ENCODE results near the gene ASPHD1.
"Not testable (repeated sequence)": the region's sequence is repeated elsewhere in the genome, so short reads cannot be mapped to it uniquely, and the experiment has no call there.

Gene ASPHD1

DNA sequence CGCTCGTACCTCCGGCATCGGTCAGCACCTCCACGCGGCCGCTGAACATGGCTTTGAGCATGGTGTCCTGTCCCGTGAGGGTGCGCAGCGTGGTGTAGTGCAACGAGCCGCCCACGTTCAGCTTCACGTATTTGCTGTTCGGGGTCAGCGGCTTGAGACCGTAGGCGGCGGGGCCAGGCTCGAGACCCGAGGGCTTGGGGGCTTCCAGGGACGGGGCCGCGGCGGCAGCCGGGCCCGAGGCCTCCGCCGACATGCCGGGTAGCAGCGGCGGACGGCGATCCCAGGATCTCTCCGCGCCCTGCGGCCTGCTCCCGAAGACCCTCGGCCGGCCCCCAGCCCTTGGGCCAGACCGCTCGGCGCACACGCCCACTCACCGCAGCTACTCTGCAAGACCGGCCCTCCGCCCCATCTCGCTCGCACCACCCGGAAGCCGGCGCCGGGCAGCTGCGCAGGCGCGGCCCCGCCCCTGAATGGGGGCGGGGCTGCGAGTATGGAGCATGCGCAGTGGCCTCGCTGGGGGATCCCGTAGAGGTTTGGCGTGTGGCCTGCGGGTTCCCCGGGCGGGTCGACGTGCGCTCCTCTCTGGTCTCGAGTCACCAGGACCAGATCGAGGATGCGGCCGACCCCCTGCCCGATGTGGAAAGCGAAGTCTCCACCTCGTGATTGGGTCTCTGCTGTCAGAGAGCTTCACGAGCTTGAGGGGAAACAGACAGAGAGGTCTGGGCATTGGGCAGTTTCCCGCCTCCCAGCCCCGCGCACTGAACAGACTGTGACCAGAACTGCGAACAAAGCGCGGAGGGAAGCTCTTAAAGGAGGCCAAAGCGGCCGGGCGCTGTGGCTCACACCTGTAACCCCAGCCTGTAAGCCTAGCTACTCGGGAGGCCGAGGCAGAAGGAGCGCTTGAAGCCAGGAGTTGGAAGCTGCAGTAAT, 25.8 kb downstream of the ASPHD1 start, which contains the start of gene KCTD13:
KCTD13 (minus strand) TSS at position 446 of the 930 bp plus-strand sequence; CDS start at position 253, 193 bp downstream.
- H3K4me1 ChIP-seq (ENCODE audit: control insufficient read depth in 1 of 2, insufficient read depth in 2 of 2, low read length in 2 of 2): peaks cover 6 to 16% of the 10 kb centered on the region in 2 donors

DNA sequence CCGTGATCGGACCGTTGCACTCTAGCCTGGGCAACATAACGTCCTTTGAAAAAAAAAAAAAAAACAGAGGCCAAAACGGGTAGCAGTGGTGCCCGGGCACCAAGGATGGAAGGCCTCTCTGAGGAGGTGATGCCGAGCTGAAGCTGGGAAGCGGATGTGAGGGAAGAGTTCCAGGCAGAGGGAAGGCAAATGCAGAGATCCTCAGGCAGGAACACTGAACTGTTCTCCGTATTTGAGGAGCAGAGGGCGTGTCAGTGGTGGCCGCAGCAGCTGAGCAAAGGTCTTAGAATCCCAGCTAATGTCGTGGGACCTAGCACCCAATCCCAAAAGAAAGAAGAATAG, 26.4 kb downstream of the ASPHD1 start:
- H3K4me1 ChIP-seq (ENCODE audit: control insufficient read depth in 1 of 2, insufficient read depth in 2 of 2, low read length in 2 of 2): peaks cover 6 to 16% of the 10 kb centered on the region in 2 donors
- no peaks in the 10 kb centered on the region for H3K9me3 ChIP-seq (ENCODE audit: control insufficient read depth in 1 of 2, low read length in 2 of 2)
- peak overlapping the region; percentile 77 to 93 for H3K4me3 ChIP-seq (ENCODE audit: low read depth in 1 of 2, low read length in 2 of 2)
- H3K27ac ChIP-seq (ENCODE audit: low read length): peak overlapping the region; percentile 83
- no peaks in the 10 kb centered on the region for H3K27me3 ChIP-seq (ENCODE audit: low read depth, low read length)
- peaks cover 9 to 12% of the 10 kb centered on the region in 2 donors for H3K36me3 ChIP-seq (ENCODE audit: control insufficient read depth in 1 of 2, insufficient read depth in 2 of 2, low read length in 2 of 2)

More for the DNA sequence above, 25.8 kb downstream of the ASPHD1 start, which contains the start of gene KCTD13:
- H3K27me3 ChIP-seq (ENCODE audit: low read depth, low read length): no peaks in the 10 kb centered on the region
- peak within 1 kb of the TSS; percentile 83 for H3K27ac ChIP-seq (ENCODE audit: low read length)
- H3K4me3 ChIP-seq (ENCODE audit: low read depth in 1 of 2, low read length in 2 of 2): peak within 1 kb of the TSS; percentile 77 to 93
- H3K9me3 ChIP-seq (ENCODE audit: control insufficient read depth in 1 of 2, low read length in 2 of 2): no peaks in the 10 kb centered on the region
- peaks cover 12 to 18% of the 10 kb centered on the region in 2 donors for H3K36me3 ChIP-seq (ENCODE audit: control insufficient read depth in 1 of 2, insufficient read depth in 2 of 2, low read length in 2 of 2)

DNA sequence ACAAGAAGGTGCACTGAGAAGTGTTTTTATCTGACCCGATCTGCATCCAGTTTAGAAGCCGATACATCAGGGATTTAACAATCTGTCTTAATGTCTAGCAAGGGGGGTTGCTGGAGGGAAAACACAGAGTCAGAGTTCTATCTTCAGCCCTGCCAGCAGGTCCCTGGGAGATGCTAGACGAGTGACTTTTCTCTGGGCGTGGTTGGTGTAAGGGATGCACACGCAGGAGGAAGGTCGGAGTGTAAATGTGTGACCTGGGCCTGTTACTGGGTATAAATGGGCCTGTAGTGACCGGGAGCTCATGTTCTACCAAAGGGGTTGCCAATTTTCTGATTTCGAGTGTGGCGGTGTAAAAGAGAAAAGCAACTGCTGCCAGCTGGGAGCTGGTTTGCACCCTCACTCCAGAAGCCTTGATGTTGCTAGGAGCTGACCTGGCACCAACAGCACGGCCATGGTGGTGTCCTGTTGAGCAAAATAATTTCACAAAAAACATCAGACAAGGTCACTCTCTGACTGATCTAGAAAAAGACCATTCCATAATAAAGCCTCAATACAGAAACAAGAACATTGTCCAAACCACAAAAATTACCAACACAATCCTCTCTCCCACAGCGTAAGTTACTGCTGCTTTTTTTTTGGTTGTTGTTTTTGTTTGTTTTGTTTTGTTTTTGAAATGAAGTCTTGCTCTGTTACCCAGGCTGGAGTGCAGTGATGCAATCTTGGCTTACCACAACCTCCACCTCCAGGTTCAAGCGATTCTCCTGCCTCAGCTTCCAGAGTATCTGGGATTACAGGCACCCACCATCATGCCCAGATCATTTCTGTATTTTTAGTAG, 27.0 kb downstream of the ASPHD1 start:
- H3K4me1 ChIP-seq (ENCODE audit: control insufficient read depth in 1 of 2, insufficient read depth in 2 of 2, low read length in 2 of 2): peaks cover 6 to 16% of the 10 kb centered on the region in 2 donors
- H3K27me3 ChIP-seq (ENCODE audit: low read depth, low read length): no peaks in the 10 kb centered on the region
- H3K9me3 ChIP-seq (ENCODE audit: control insufficient read depth in 1 of 2, low read length in 2 of 2): no peaks in the 10 kb centered on the region
- peak overlapping the region; percentile 77 to 93 for H3K4me3 ChIP-seq (ENCODE audit: low read depth in 1 of 2, low read length in 2 of 2)
- peak overlapping the region; percentile 83 for H3K27ac ChIP-seq (ENCODE audit: low read length)
- peaks cover 5 to 8% of the 10 kb centered on the region in 2 donors for H3K36me3 ChIP-seq (ENCODE audit: control insufficient read depth in 1 of 2, insufficient read depth in 2 of 2, low read length in 2 of 2)

DNA sequence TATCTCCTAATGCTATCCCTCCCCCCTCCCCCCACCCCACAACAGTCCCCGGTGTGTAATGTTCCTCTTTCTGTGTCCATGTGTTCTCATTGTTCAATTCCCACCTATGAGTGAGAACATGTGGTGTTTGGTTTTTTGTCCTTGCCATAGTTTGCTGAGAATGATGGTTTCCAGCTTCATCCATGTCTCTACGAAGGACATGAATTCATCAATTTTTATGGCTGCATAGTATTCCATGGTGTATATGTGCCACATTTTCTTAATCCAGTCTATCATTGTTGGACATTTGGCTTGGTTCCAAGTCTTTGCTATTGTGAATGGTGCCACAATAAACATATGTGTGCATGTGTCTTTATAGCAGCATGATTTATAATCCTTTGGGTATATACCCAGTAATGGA, 31.5 kb downstream of the ASPHD1 start:
- not testable (repeated sequence) for H3K9me3 ChIP-seq (ENCODE audit: control insufficient read depth in 1 of 2, low read length in 2 of 2); H3K27ac ChIP-seq (ENCODE audit: low read length); H3K4me3 ChIP-seq (ENCODE audit: low read depth in 1 of 2, low read length in 2 of 2); H3K36me3 ChIP-seq (ENCODE audit: control insufficient read depth in 1 of 2, insufficient read depth in 2 of 2, low read length in 2 of 2); H3K4me1 ChIP-seq (ENCODE audit: control insufficient read depth in 1 of 2, insufficient read depth in 2 of 2, low read length in 2 of 2); H3K27me3 ChIP-seq (ENCODE audit: low read depth, low read length)

DNA sequence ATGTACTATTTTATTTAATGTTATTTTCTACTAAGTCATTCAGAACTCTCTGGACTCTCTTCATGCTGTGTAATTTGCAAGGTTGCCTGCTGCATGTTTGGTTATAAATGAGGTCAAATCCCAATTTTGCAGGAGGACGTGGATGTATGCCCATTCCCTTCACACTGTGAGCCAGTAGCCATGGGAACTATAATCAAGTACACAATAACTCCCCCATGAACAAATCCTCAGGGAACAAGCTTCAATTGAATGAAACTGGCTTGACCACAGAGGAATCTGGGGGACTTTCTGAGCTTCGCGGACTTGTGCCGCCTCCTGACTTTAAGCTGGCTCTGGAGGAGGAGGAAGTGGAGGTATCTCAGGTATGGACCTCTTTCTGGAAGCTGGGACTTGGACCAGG, 40.4 kb downstream of the ASPHD1 start:
- Histone ChIP-seq H3K9me3 (ENCODE audit: control insufficient read depth in 1 of 2, low read length in 2 of 2) (no peaks in the 10 kb centered on the region), H3K27ac (ENCODE audit: low read length) (no peak overlapping the region), H3K27me3 (ENCODE audit: low read depth, low read length) (no peaks in the 10 kb centered on the region), H3K4me1 (ENCODE audit: control insufficient read depth in 1 of 2, insufficient read depth in 2 of 2, low read length in 2 of 2) (peaks cover 3 to 7% of the 10 kb centered on the region in 2 donors), H3K4me3 (ENCODE audit: low read depth in 1 of 2, low read length in 2 of 2) (no peak overlapping the region), H3K36me3 (ENCODE audit: control insufficient read depth in 1 of 2, insufficient read depth in 2 of 2, low read length in 2 of 2) (no peaks in the 10 kb centered on the region)

DNA sequence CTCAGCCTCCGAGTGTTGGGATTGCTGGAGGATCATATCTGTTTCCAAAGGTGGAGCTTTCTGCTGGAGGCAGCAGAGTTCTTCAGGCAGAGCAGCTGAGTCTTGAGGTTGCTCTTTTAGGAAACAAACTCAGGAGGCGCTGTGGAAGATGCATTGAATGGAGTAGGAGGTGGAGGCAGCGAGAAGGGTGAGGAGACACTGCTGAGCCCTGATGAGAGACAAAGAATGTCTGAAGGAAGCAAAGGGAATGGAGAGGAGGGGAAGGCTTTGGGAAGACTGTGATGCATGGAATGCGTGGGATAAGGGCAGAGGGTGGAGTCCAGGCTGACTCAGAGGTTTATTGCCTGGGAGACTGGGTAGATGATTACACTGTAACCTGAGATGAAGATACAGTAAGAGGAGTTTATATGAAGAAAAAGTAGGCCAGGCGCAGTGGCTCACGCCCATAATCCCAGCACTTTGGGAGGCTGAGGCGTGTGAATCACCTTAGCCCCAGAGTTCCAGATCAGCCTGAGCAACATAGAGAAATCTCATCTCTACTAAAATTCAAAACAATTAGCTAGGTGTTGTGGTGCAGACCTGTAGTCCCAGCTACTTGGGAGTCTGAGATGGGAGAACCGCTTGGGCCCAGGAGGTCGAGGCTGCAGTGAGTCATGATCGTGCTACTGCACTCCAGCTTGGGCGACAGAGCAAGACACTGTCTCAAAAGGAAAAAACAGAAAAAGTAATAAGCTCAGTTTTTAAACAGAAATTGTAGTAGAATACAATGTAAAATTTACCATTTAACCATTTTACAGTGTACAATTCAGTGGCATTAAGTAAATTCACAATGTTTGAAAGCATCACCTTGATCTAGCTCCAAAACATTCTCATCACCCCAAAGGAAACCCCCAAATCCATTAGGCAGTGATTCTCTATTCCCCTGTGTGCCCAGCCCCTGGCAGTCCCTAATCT, 43.8 kb downstream of the ASPHD1 start:
- H3K36me3 ChIP-seq (ENCODE audit: control insufficient read depth in 1 of 2, insufficient read depth in 2 of 2, low read length in 2 of 2): no peaks in the 10 kb centered on the region
- peak overlapping the region; percentile 77 for H3K27ac ChIP-seq (ENCODE audit: low read length)
- no peaks in the 10 kb centered on the region for H3K9me3 ChIP-seq (ENCODE audit: control insufficient read depth in 1 of 2, low read length in 2 of 2)
- peaks cover 3 to 7% of the 10 kb centered on the region in 2 donors for H3K4me1 ChIP-seq (ENCODE audit: control insufficient read depth in 1 of 2, insufficient read depth in 2 of 2, low read length in 2 of 2)
- H3K4me3 ChIP-seq (ENCODE audit: low read depth in 1 of 2, low read length in 2 of 2): no peak overlapping the region
- no peaks in the 10 kb centered on the region for H3K27me3 ChIP-seq (ENCODE audit: low read depth, low read length)

DNA sequence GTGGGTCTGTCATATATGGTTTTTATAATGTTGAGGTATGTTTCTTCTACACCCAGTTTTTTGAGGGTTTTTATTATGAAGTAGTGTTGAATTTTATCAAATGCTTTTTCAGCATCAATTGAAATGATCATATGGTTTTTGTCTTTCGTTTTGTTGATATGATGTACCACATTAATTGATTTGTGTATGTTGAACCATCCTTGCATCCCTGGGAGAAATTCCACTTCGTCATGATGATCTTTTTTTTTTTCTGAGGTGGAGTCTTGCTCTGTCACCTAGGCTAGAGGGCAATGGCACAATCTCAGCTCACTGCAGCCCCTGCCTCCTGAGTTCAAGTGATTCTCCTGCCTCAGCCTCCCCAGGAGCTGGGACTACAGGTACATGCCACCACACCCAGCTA, 47.6 kb downstream of the ASPHD1 start:
- no peaks in the 10 kb centered on the region for H3K27me3 ChIP-seq (ENCODE audit: low read depth, low read length)
- H3K4me3 ChIP-seq (ENCODE audit: low read depth in 1 of 2, low read length in 2 of 2): no peak overlapping the region
- H3K4me1 ChIP-seq (ENCODE audit: control insufficient read depth in 1 of 2, insufficient read depth in 2 of 2, low read length in 2 of 2): peaks cover 3 to 7% of the 10 kb centered on the region in 2 donors
- no peaks in the 10 kb centered on the region for H3K36me3 ChIP-seq (ENCODE audit: control insufficient read depth in 1 of 2, insufficient read depth in 2 of 2, low read length in 2 of 2)
- no peak overlapping the region for H3K27ac ChIP-seq (ENCODE audit: low read length)
- no peaks in the 10 kb centered on the region for H3K9me3 ChIP-seq (ENCODE audit: control insufficient read depth in 1 of 2, low read length in 2 of 2)

DNA sequence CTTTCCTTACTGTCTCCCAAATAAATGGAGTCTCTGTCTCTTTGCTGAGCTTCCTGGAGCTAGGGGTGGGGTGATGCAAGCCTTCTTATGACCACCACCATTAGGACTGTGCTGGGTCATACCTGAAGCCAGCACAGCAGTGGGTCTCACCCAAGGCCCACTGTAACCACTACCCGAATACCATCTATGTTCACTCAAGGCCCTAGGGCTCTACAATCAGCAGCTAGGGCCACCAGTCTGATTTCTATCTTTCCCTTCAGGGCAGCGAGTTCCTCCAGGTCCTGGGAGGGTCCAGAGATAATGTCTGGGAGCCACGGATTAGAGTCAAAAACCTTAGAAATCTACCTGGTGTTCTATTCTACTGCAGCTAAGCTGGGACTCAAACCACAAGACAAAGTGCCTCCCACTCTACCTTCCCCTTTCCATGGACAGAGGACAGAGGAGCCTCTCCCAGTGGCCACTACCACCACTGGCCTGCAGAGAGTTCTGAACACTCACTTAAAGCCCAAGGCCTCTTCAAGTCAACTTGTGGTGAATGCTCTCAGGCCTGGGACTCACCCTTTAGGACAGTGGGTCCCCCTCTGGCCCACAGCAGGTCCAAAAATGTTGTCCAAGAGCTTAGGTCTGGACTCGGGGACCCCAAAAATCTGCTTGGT, 50.6 kb downstream of the ASPHD1 start:
- Histone ChIP-seq H3K36me3 (ENCODE audit: control insufficient read depth in 1 of 2, insufficient read depth in 2 of 2, low read length in 2 of 2) (no peaks in the 10 kb centered on the region), H3K4me3 (ENCODE audit: low read depth in 1 of 2, low read length in 2 of 2) (no peak overlapping the region), H3K27me3 (ENCODE audit: low read depth, low read length) (no peaks in the 10 kb centered on the region), H3K9me3 (ENCODE audit: control insufficient read depth in 1 of 2, low read length in 2 of 2) (no peaks in the 10 kb centered on the region), H3K27ac (ENCODE audit: low read length) (no peak overlapping the region), H3K4me1 (ENCODE audit: control insufficient read depth in 1 of 2, insufficient read depth in 2 of 2, low read length in 2 of 2) (no peaks in the 10 kb centered on the region)

DNA sequence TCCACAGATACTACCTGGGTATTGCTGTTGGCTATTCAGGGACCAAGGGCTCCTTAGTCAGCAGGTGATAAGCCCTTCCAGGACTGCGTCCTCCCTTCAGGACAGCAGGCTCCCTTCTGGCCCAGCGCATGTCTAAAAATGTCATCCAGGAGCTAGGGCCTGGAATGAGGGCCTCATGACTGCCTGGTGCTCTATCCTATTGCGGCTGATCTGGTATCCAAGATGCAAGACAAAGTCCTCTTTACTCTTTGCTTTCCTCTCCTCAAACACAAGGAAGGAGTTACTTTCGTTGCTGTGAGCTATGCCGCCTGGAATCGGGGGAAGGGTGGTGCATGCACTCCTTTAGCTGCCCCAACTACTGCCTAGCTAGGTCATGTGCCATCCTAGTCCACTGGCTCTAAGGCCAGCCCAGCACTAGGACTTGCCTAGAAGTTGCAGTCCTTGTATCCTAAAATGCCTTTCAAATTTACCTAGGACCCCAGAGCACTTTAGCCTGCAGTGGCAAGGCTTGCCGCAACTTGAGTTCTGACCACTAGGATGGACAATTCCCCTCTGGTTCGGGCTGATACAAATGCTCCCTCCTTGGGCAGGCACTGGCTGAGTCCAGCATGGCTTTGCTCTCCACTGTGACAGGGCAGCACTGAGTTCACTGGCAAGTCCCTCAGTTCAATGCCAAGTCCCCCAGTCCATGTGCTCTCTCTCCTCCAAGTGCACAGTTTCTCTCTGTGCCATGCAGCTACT, 51.5 kb downstream of the ASPHD1 start:
- no peaks in the 10 kb centered on the region for H3K9me3 ChIP-seq (ENCODE audit: control insufficient read depth in 1 of 2, low read length in 2 of 2)
- H3K27me3 ChIP-seq (ENCODE audit: low read depth, low read length): no peaks in the 10 kb centered on the region
- no peaks in the 10 kb centered on the region for H3K36me3 ChIP-seq (ENCODE audit: control insufficient read depth in 1 of 2, insufficient read depth in 2 of 2, low read length in 2 of 2)
- H3K4me1 ChIP-seq (ENCODE audit: control insufficient read depth in 1 of 2, insufficient read depth in 2 of 2, low read length in 2 of 2): no peaks in the 10 kb centered on the region
- no peak overlapping the region for H3K27ac ChIP-seq (ENCODE audit: low read length)
- H3K4me3 ChIP-seq (ENCODE audit: low read depth in 1 of 2, low read length in 2 of 2): no peak overlapping the region
